GM12801 (cell line): ENCODE measurements around the gene CTR9.

Experiments used
- CTCF ChIP-seq: IDR thresholded peaks from one replicate; pipeline ENCODE4 v1.5.1; 2011; ENCODE audit warnings: control low read depth; ENCODE audit not compliant: insufficient read length; ENCODE audit errors: extremely low read depth

The CTR9 gene

GRCh38 chr11:10750838-10751580 lies at the start of gene CTR9:
Gene CTR9 (plus strand): TSS chr11:10751246. CDS start chr11:10751413, 167 bp downstream.
- no peak for TF ChIP-seq CTCF

GRCh38 chr11:10701982-10702381 lies 49.1 kb upstream of the CTR9 start:
- no peak for TF ChIP-seq CTCF

- TF ChIP-seq CTCF = no peak
Observed at GRCh38 chr11:10708131-10708530, 42.9 kb upstream of the CTR9 start.

- no peak for TF ChIP-seq CTCF
Observed at GRCh38 chr11:10709299-10710086, 41.6 kb upstream of the CTR9 start.

GRCh38 chr11:10715571-10715970 lies 35.5 kb upstream of the CTR9 start:
- TF ChIP-seq CTCF = no peak

GRCh38 chr11:10716122-10716521 lies 34.9 kb upstream of the CTR9 start:
- TF ChIP-seq CTCF = no peak

- TF ChIP-seq CTCF = no peak
Observed at GRCh38 chr11:10716543-10717259, 34.3 kb upstream of the CTR9 start.
